ENCODE data around the gene ZNF500. TPM values are rescaled to one million over a fixed set of nuclear protein-coding genes. Genes with fewer than 3 reads are reported as not detected.
A peak's percentile ranks its signal among the peaks of the same experiment; 100 is the strongest.

ZNF500 gene
- polyA plus RNA-seq, 1 of the 3 experiments (the other 2 are of a cell fraction): 6.3 TPM

DNA sequence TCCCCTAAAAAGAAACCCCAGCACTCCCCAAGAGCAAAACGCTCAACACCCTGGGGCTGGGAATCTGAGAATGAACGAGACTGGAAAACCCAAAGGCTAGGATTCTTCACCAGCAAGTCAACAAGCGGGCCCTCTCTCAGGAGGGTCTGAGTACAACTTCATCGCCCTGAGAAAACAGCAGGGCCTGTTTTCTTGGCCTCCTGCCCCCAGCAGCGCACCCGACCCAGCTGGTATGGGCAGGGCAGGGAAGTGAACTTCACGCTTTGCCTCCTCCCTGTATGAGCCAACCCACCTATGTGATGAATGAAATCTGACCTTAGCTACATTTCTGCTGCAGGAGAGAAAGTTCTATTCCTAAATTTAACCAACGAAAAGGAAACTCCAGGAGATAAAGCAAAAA is 62.5 kb downstream of the ZNF500 start (continued):
- TF ChIP-seq RXRA (IDR thresholded peaks at IDR 0.05; ENCODE audit: borderline replicate concordance, low read depth) (no peak), NFIC (IDR thresholded peaks at IDR 0.05; ENCODE audit: borderline replicate concordance) (no peak), GATA2 (CRISPR knock-in tag; IDR thresholded peaks at IDR 0.05) (no peak)

- TF ChIP-seq FOXJ3 (CRISPR knock-in tag; IDR thresholded peaks at IDR 0.05) (no peak), EZH2phosphoT487 (IDR thresholded peaks at IDR 0.05; ENCODE audit: borderline replicate concordance, low read depth) (no peak), MEF2A (IDR thresholded peaks at IDR 0.05; ENCODE audit: borderline replicate concordance, low read depth) (no peak), CHD2 (IDR thresholded peaks at IDR 0.05; ENCODE audit: low read length, partially characterized antibody) (no peak), ZBTB33 (IDR thresholded peaks at IDR 0.05; ENCODE audit: borderline replicate concordance, low read depth) (no peak), GABPA (IDR thresholded peaks at IDR 0.05; ENCODE audit: low read depth) (no peak), RFX5 (IDR thresholded peaks at IDR 0.05; ENCODE audit: low read length) (no peak), MXI1 (IDR thresholded peaks at IDR 0.05; ENCODE audit: low read depth, low read length) (no peak)
- TF ChIP-seq, protein P1, sequence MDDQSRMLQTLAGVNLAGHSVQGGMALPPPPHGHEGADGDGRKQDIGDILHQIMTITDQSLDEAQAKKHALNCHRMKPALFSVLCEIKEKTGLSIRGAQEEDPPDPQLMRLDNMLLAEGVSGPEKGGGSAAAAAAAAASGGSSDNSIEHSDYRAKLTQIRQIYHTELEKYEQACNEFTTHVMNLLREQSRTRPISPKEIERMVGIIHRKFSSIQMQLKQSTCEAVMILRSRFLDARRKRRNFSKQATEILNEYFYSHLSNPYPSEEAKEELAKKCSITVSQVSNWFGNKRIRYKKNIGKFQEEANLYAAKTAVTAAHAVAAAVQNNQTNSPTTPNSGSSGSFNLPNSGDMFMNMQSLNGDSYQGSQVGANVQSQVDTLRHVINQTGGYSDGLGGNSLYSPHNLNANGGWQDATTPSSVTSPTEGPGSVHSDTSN (IDR thresholded peaks at IDR 0.05): no peak
- TF ChIP-seq, protein P2, sequence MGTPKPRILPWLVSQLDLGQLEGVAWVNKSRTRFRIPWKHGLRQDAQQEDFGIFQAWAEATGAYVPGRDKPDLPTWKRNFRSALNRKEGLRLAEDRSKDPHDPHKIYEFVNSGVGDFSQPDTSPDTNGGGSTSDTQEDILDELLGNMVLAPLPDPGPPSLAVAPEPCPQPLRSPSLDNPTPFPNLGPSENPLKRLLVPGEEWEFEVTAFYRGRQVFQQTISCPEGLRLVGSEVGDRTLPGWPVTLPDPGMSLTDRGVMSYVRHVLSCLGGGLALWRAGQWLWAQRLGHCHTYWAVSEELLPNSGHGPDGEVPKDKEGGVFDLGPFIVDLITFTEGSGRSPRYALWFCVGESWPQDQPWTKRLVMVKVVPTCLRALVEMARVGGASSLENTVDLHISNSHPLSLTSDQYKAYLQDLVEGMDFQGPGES (IDR thresholded peaks at IDR 0.05; ENCODE audit: low read depth, low read length): no peak
- DNase-seq: peak; percentile 9
- H3K9me3 ChIP-seq: no peaks in the 10 kb centered on the region
- H3K27ac ChIP-seq (ENCODE audit: low read depth in 2 of 2, low read length in 1 of 2): no peak overlapping the region
- H3K9ac ChIP-seq: no peak overlapping the region
- no peaks in the 10 kb centered on the region for H3K4me1 ChIP-seq (ENCODE audit: control insufficient read depth in 1 of 2, insufficient read depth in 2 of 2, low read depth in 1 of 2, low read length in 1 of 2)
- peaks cover 21% of the 10 kb centered on the region for H3K79me2 ChIP-seq (ENCODE audit: insufficient read depth)
- no CpG with 5 or more reads among the region's 7 CpGs for WGBS (ENCODE audit: low lambda C conversion rate)
- no peak overlapping the region for H3K4me2 ChIP-seq
- H3K36me3 ChIP-seq (replicated peaks in 1 of 2; ENCODE audit: control insufficient read depth in 1 of 2, insufficient read depth in 2 of 2, low read length in 1 of 2): peaks cover 14 to 58% of the 10 kb centered on the region in 2 experiments
- H3K9me2 ChIP-seq: no peaks in the 10 kb centered on the region
- POLR2A ChIA-PET: no interaction called here
- no peaks in the 10 kb centered on the region for H3F3A ChIP-seq (replicated peaks; ENCODE audit: insufficient read depth)
- CTCF ChIA-PET: no interaction called here
- H2AFZ ChIP-seq (ENCODE audit: low read depth): no peak overlapping the region
- H4K20me1 ChIP-seq (ENCODE audit: insufficient read depth): no peaks in the 10 kb centered on the region
- H3K4me3 ChIP-seq (ENCODE audit: low read depth in 2 of 2, low read length in 1 of 2): no peak overlapping the region
- H3K27me3 ChIP-seq (ENCODE audit: insufficient read depth): no peaks in the 10 kb centered on the region
Observed at GRCh38 chr16:4703906-4704305, 63.1 kb downstream of the ZNF500 start.

Data from SK-N-SH (cell line).